HepG2 (cell line): ENCODE measurements around the gene RARA. TPM values are rescaled to one million over a fixed set of nuclear protein-coding genes. Genes with fewer than 3 reads are reported as not detected.

ENCODE experiments used
- BCLAF1 ChIP-seq: fragments of 450-650 bp; IDR thresholded peaks from 2 replicates; pipeline ENCODE4 v1.6.1; 2017; ENCODE audit warnings: mild to moderate bottlenecking
- BHLHE40 ChIP-seq: IDR thresholded peaks from 2 replicates; pipeline ENCODE4 v1.6.1; 2011; ENCODE audit warnings: low read length, improper control_type of control experiment
- CBX1 ChIP-seq: IDR thresholded peaks from one replicate; pipeline ENCODE4 v1.6.1; 2016; ENCODE audit warnings: antibody characterized with exemption, low read depth
- CSRNP2 ChIP-seq: sonication (generic); formaldehyde crosslinking; conservative IDR thresholded peaks from 2 replicates; pipeline ENCODE4 v1.8.0; 2022; ENCODE audit warnings: low read depth, missing genetic modification reagents
- HNRNPL ChIP-seq: fragments of 200-400 bp; formaldehyde crosslinking; IDR thresholded peaks from 2 replicates; pipeline ENCODE4 v1.6.1; 2017; ENCODE audit warnings: mild to moderate bottlenecking, low read depth, low read length
- HOXA7 ChIP-seq: sonication (generic); formaldehyde crosslinking; IDR thresholded peaks from 2 replicates; pipeline ENCODE4 v1.8.1; 2022; ENCODE audit warnings: mild to moderate bottlenecking, missing genetic modification reagents, moderate library complexity
- KLF15 ChIP-seq: sonication (generic); formaldehyde crosslinking; IDR thresholded peaks from 2 replicates; pipeline ENCODE4 v1.8.1; 2023; ENCODE audit warnings: borderline replicate concordance, mild to moderate bottlenecking, inconsistent platforms, missing genetic modification reagents, mixed read lengths
- KLF6 ChIP-seq: IDR thresholded peaks from 2 replicates; pipeline ENCODE4 v1.8.0; 2016; ENCODE audit warnings: missing biosample characterization, missing genetic modification reagents
- MED13 ChIP-seq: sonication (generic); formaldehyde crosslinking; IDR thresholded peaks from 2 replicates; pipeline ENCODE4 v1.5.0; 2020; ENCODE audit warnings: missing genetic modification reagents
- MEIS2 ChIP-seq: sonication (generic); formaldehyde crosslinking; IDR thresholded peaks from 2 replicates; pipeline ENCODE4 v1.9.0; 2021; ENCODE audit warnings: mild to moderate bottlenecking, missing genetic modification reagents
- NCOR1 ChIP-seq: fragments of 200-600 bp; sonication (generic); IDR thresholded peaks from 2 replicates; pipeline ENCODE4 v1.7.0; 2017; ENCODE audit warnings: antibody characterized with exemption, low read length, borderline replicate concordance
- NFE2L2 ChIP-seq: fragments of 150-350 bp; IDR thresholded peaks from 2 replicates; pipeline ENCODE4 v1.6.1; 2014; ENCODE audit warnings: low read length
- NKX3-1 ChIP-seq: sonication (generic); formaldehyde crosslinking; IDR thresholded peaks from 2 replicates; pipeline ENCODE4 v1.5.0; 2020; ENCODE audit warnings: missing genetic modification reagents
- POLR2G ChIP-seq: fragments of 200-400 bp; formaldehyde crosslinking; IDR thresholded peaks from 2 replicates; pipeline ENCODE4 v1.6.1; 2018; ENCODE audit warnings: mild to moderate bottlenecking, low read depth, low read length, moderate library complexity
- TOE1 ChIP-seq: sonication (generic); formaldehyde crosslinking; IDR thresholded peaks from 2 replicates; pipeline ENCODE4 v1.4.0; 2020; ENCODE audit warnings: mild to moderate bottlenecking, missing genetic modification reagents
- YEATS2 ChIP-seq: sonication (generic); formaldehyde crosslinking; IDR thresholded peaks from 2 replicates; pipeline ENCODE4 v1.4.0; 2020; ENCODE audit warnings: missing genetic modification reagents, borderline replicate concordance
- ZKSCAN1 ChIP-seq: fragments of 150-350 bp; IDR thresholded peaks from 2 replicates; pipeline ENCODE4 v1.6.1; 2014; ENCODE audit warnings: low read length
- ZNF333 ChIP-seq: sonication (generic); formaldehyde crosslinking; IDR thresholded peaks from 2 replicates; pipeline ENCODE4 v1.4.0; 2020; ENCODE audit warnings: mild to moderate bottlenecking, missing genetic modification reagents, borderline replicate concordance
- ZNF44 ChIP-seq: sonication (generic); formaldehyde crosslinking; IDR thresholded peaks from 2 replicates; pipeline ENCODE4 v1.5.1; 2020; ENCODE audit warnings: mild to moderate bottlenecking, missing genetic modification reagents
- ZNF775 ChIP-seq: sonication (generic); formaldehyde crosslinking; IDR thresholded peaks from 2 replicates; pipeline ENCODE4 v1.4.0; 2020; ENCODE audit warnings: missing genetic modification reagents, mild to moderate bottlenecking, moderate library complexity, borderline replicate concordance
- ZNF883 ChIP-seq: sonication (generic); formaldehyde crosslinking; IDR thresholded peaks from 2 replicates; pipeline ENCODE4 v1.5.1; 2020; ENCODE audit warnings: mild to moderate bottlenecking, missing genetic modification reagents; ENCODE audit errors: not compliant biosample characterization
- polyA plus RNA-seq, 8 experiments: library from polyadenylated mRNA; depleted of rRNA in 3 of 8; stranded (reverse) in 7 of 8; unstranded in 1 of 8; fragments of >200 nt; fragmentation: Illumina TruSeq in 4 of 8; extraction: Trizol in 4 of 8; gene quantifications; 2 replicates each; pipeline versions ENCODE4 v1.2.1 to v1.2.3, GENCODE V29; 2011 to 2016; ENCODE audit warnings: low read depth in 4 of 8, missing spikeins in 1 of 8, mixed read lengths in 1 of 8; ENCODE audit not compliant: insufficient read depth in 1 of 8
- total RNA-seq, 5 experiments: library from RNA; depleted of rRNA; stranded (reverse); fragments of >200 nt; fragmentation: Illumina TruSeq; extraction: Trizol; gene quantifications; 2 replicates each; pipeline ENCODE4 v1.2.3, GENCODE V29; 2016; ENCODE audit warnings: low read depth in 1 of 5
- TF ChIP-seq, protein P1 (sequence below): sonication (generic); formaldehyde crosslinking; IDR thresholded peaks from 2 replicates; pipeline ENCODE4 v1.4.0; 2020; ENCODE audit warnings: missing genetic modification reagents
- TF ChIP-seq, protein P2 (sequence below): sonication (generic); formaldehyde crosslinking; IDR thresholded peaks from 2 replicates; pipeline ENCODE4 v1.4.0; 2020; ENCODE audit warnings: low read depth, mild to moderate bottlenecking, missing genetic modification reagents

RARA gene
- total and polyA plus RNA-seq, 2 of the 13 experiments (the other 11 are each of a cell fraction or from before 2014, with no cell fraction given): 6.4 to 8.6 TPM

DNA sequence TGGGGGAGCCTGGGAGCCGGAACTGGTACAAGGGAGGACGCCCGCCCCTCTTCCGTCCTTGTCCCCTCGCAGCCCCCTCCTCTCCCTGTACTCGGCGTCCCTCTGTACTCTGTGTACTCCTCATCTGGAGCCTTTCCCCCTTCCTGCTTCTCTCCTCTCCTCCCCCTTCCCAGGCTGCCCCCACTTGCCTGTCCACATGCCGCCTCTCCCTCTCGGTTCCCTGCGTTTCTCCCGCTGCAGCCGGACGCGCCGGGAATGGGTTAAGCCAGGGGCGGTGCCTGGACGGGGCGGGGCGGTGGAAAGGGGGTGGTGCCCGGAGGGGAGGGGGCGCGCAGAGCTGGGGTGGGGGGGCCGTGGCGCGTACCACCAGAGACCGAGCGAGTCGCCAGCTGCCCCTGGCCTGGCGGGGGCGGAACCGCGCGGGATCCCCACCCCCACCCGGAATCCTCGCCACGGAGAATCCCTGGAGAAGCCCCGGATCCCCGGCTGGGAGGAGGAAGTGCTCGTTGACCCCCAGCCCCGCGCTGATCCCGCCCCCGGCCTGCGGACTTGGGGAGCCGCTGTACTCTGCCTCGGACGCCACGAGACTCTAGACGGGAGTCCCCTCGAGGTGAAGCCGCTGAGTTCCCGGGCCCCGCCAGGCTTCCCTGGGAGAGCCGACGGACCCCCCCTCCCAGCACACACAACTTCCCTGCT, 33.0 kb downstream of the RARA start (continued):
- TF ChIP-seq ZNF883 (CRISPR knock-in tag): no peak
- TF ChIP-seq ZNF775 (CRISPR knock-in tag): no peak
- TF ChIP-seq YEATS2 (CRISPR knock-in tag): no peak
- no peak for TF ChIP-seq NFE2L2
- TF ChIP-seq ZKSCAN1: no peak
- 0 out of 2 replicates have a peak, but pooled peaks have one; percentile 23 for TF ChIP-seq CSRNP2 (CRISPR knock-in tag)
- no peak for TF ChIP-seq TOE1 (CRISPR knock-in tag)
- TF ChIP-seq POLR2G: 0 out of 2 replicates have a peak, but pooled peaks have one; percentile 28
- TF ChIP-seq MEIS2 (CRISPR knock-in tag): no peak; the same call in 1 of the 2 replicates
- TF ChIP-seq ZNF333 (CRISPR knock-in tag): no peak
- TF ChIP-seq KLF15: no peak
- TF ChIP-seq, protein P1, sequence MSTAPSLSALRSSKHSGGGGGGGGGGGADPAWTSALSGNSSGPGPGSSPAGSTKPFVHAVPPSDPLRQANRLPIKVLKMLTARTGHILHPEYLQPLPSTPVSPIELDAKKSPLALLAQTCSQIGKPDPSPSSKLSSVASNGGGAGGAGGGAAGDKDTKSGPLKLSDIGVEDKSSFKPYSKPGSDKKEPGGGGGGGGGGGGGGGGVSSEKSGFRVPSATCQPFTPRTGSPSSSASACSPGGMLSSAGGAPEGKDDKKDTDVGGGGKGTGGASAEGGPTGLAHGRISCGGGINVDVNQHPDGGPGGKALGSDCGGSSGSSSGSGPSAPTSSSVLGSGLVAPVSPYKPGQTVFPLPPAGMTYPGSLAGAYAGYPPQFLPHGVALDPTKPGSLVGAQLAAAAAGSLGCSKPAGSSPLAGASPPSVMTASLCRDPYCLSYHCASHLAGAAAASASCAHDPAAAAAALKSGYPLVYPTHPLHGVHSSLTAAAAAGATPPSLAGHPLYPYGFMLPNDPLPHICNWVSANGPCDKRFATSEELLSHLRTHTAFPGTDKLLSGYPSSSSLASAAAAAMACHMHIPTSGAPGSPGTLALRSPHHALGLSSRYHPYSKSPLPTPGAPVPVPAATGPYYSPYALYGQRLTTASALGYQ (CRISPR knock-in tag): no peak
- TF ChIP-seq NKX3-1: no peak
- TF ChIP-seq BCLAF1: no peak
- 0 out of 2 replicates have a peak, but pooled peaks have one; percentile 36 for TF ChIP-seq HOXA7
- TF ChIP-seq KLF6 (CRISPR knock-in tag): no peak
- no peak for TF ChIP-seq BHLHE40
- TF ChIP-seq HNRNPL: no peak
- TF ChIP-seq, protein P2, sequence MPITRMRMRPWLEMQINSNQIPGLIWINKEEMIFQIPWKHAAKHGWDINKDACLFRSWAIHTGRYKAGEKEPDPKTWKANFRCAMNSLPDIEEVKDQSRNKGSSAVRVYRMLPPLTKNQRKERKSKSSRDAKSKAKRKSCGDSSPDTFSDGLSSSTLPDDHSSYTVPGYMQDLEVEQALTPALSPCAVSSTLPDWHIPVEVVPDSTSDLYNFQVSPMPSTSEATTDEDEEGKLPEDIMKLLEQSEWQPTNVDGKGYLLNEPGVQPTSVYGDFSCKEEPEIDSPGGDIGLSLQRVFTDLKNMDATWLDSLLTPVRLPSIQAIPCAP: no peak
- no peak for TF ChIP-seq ZNF44 (CRISPR knock-in tag)
- TF ChIP-seq MED13 (CRISPR knock-in tag): 0 out of 2 replicates have a peak, but pooled peaks have one; percentile 40
- TF ChIP-seq NCOR1: no peak
- no peak for TF ChIP-seq CBX1
